ENCODE measurements around the gene IFI27L1.

The IFI27L1 gene

GRCh38 chr14:94112513-94113063 is 31.5 kb downstream of the IFI27L1 start:
- in situ Hi-C loops (cut with HindIII; ENCODE audit: low sequenced_read_pairs), result no loop called here
- TF ChIP-seq CTCF (IDR thresholded peaks at IDR 0.05; ENCODE audit: low read depth, low read length), result no peak
- H3K4me3 ChIP-seq (ENCODE audit: low read depth, low read length), result no peak overlapping the region
- no peak for DNase-seq (ENCODE audit: low read depth, low spot score)

- no peak for DNase-seq (ENCODE audit: low read depth, low spot score)
- TF ChIP-seq CTCF (IDR thresholded peaks at IDR 0.05; ENCODE audit: low read depth, low read length), result no peak
- H3K4me3 ChIP-seq (ENCODE audit: low read depth, low read length), result no peak overlapping the region
- in situ Hi-C loops (cut with HindIII; ENCODE audit: low sequenced_read_pairs), result no loop called here
These were observed 32.0 kb downstream of the IFI27L1 start for GRCh38 chr14:94113073-94113472.

- peak; percentile 42 for DNase-seq (ENCODE audit: low read depth, low spot score)
- no peak for TF ChIP-seq CTCF (IDR thresholded peaks at IDR 0.05; ENCODE audit: low read depth, low read length)
- H3K4me3 ChIP-seq (ENCODE audit: low read depth, low read length), result no peak overlapping the region
- in situ Hi-C loops (cut with HindIII; ENCODE audit: low sequenced_read_pairs), result no loop called here
These were observed 32.4 kb downstream of the IFI27L1 start for GRCh38 chr14:94113490-94113889.

- peak; percentile 29 for DNase-seq (ENCODE audit: low read depth, low spot score)
- no peak for TF ChIP-seq CTCF (IDR thresholded peaks at IDR 0.05; ENCODE audit: low read depth, low read length)
- in situ Hi-C loops (cut with HindIII; ENCODE audit: low sequenced_read_pairs), result no loop called here
These were observed 32.9 kb downstream of the IFI27L1 start for GRCh38 chr14:94113908-94114588.

GRCh38 chr14:94114589-94115057 is 33.5 kb downstream of the IFI27L1 start:
- no peak overlapping the region for H3K4me3 ChIP-seq (ENCODE audit: low read depth, low read length)
- in situ Hi-C loops (cut with HindIII; ENCODE audit: low sequenced_read_pairs), result no loop called here
- DNase-seq (ENCODE audit: low read depth, low spot score), result no peak
- no peak for TF ChIP-seq CTCF (IDR thresholded peaks at IDR 0.05; ENCODE audit: low read depth, low read length)

More at GRCh38 chr14:94113908-94114588, 32.9 kb downstream of the IFI27L1 start:
- no peak overlapping the region for H3K4me3 ChIP-seq (ENCODE audit: low read depth, low read length)

GRCh38 chr14:94115058-94115591 is 34.0 kb downstream of the IFI27L1 start:
- no peak for TF ChIP-seq CTCF (IDR thresholded peaks at IDR 0.05; ENCODE audit: low read depth, low read length)
- H3K4me3 ChIP-seq (ENCODE audit: low read depth, low read length), result no peak overlapping the region
- no peak for DNase-seq (ENCODE audit: low read depth, low spot score)
- in situ Hi-C loops (cut with HindIII; ENCODE audit: low sequenced_read_pairs), result no loop called here
